ENCODE measurements around the gene CLNK.

CLNK gene

GRCh38 chr4:10684631-10685030, at the start of gene CLNK:
Gene CLNK (minus strand): TSS chr4:10684768. CDS start chr4:10667869, 16,899 bp downstream.
- no peaks in the 10 kb centered on the region for H3K36me3 ChIP-seq (ENCODE audit: control insufficient read depth in 5 of 5, insufficient read depth in 5 of 5, low read length in 5 of 5)
- no peaks in the 10 kb centered on the region for H3K27me3 ChIP-seq (ENCODE audit: control insufficient read depth in 5 of 5, insufficient read depth in 4 of 5, low read length in 5 of 5)
- H3K4me3 ChIP-seq (ENCODE audit: low read depth in 1 of 5, low read length in 5 of 5): no peak within 1 kb of the TSS
- H3K9ac ChIP-seq (ENCODE audit: low read length in 5 of 5): no peak within 1 kb of the TSS
- H3K4me1 ChIP-seq (ENCODE audit: control insufficient read depth in 5 of 5, insufficient read depth in 5 of 5, low read length in 5 of 5): no peaks in the 10 kb centered on the region
- H3K27ac ChIP-seq (ENCODE audit: low read depth, low read length): no peak within 1 kb of the TSS
- no peaks in the 10 kb centered on the region for H3K9me3 ChIP-seq (ENCODE audit: control insufficient read depth in 5 of 5, low read length in 5 of 5)

GRCh38 chr4:10733481-10734062, 49.0 kb upstream of the CLNK start:
- no peak overlapping the region for H3K27ac ChIP-seq (ENCODE audit: low read depth, low read length)
- no peak overlapping the region for H3K4me3 ChIP-seq (ENCODE audit: low read depth in 1 of 5, low read length in 5 of 5)
- H3K36me3 ChIP-seq (ENCODE audit: control insufficient read depth in 5 of 5, insufficient read depth in 5 of 5, low read length in 5 of 5): no peaks in the 10 kb centered on the region
- no peaks in the 10 kb centered on the region for H3K27me3 ChIP-seq (ENCODE audit: control insufficient read depth in 5 of 5, insufficient read depth in 4 of 5, low read length in 5 of 5)
- H3K9ac ChIP-seq (ENCODE audit: low read length in 5 of 5): no peak overlapping the region
- H3K4me1 ChIP-seq (ENCODE audit: control insufficient read depth in 5 of 5, insufficient read depth in 5 of 5, low read length in 5 of 5): no peaks in the 10 kb centered on the region
- no peaks in the 10 kb centered on the region for H3K9me3 ChIP-seq (ENCODE audit: control insufficient read depth in 5 of 5, low read length in 5 of 5)

- Histone ChIP-seq H3K9ac (ENCODE audit: low read length in 5 of 5) (no peak overlapping the region), H3K9me3 (ENCODE audit: control insufficient read depth in 5 of 5, low read length in 5 of 5) (no peaks in the 10 kb centered on the region), H3K36me3 (ENCODE audit: control insufficient read depth in 5 of 5, insufficient read depth in 5 of 5, low read length in 5 of 5) (no peaks in the 10 kb centered on the region), H3K27me3 (ENCODE audit: control insufficient read depth in 5 of 5, insufficient read depth in 4 of 5, low read length in 5 of 5) (no peaks in the 10 kb centered on the region), H3K27ac (ENCODE audit: low read depth, low read length) (no peak overlapping the region), H3K4me1 (ENCODE audit: control insufficient read depth in 5 of 5, insufficient read depth in 5 of 5, low read length in 5 of 5) (no peaks in the 10 kb centered on the region), H3K4me3 (ENCODE audit: low read depth in 1 of 5, low read length in 5 of 5) (no peak overlapping the region)
Observed at GRCh38 chr4:10732914-10733415, 48.4 kb upstream of the CLNK start.

- no peaks in the 10 kb centered on the region for H3K27me3 ChIP-seq (ENCODE audit: control insufficient read depth in 5 of 5, insufficient read depth in 4 of 5, low read length in 5 of 5)
- H3K4me3 ChIP-seq (ENCODE audit: low read depth in 1 of 5, low read length in 5 of 5): no peak overlapping the region
- no peak overlapping the region for H3K27ac ChIP-seq (ENCODE audit: low read depth, low read length)
- H3K9ac ChIP-seq (ENCODE audit: low read length in 5 of 5): no peak overlapping the region
- no peaks in the 10 kb centered on the region for H3K9me3 ChIP-seq (ENCODE audit: control insufficient read depth in 5 of 5, low read length in 5 of 5)
- no peaks in the 10 kb centered on the region for H3K36me3 ChIP-seq (ENCODE audit: control insufficient read depth in 5 of 5, insufficient read depth in 5 of 5, low read length in 5 of 5)
- no peaks in the 10 kb centered on the region for H3K4me1 ChIP-seq (ENCODE audit: control insufficient read depth in 5 of 5, insufficient read depth in 5 of 5, low read length in 5 of 5)
Observed at GRCh38 chr4:10732235-10732913, 47.8 kb upstream of the CLNK start.

GRCh38 chr4:10731690-10732089, 47.1 kb upstream of the CLNK start:
- H3K9me3 ChIP-seq (ENCODE audit: control insufficient read depth in 5 of 5, low read length in 5 of 5): no peaks in the 10 kb centered on the region
- no peak overlapping the region for H3K4me3 ChIP-seq (ENCODE audit: low read depth in 1 of 5, low read length in 5 of 5)
- no peaks in the 10 kb centered on the region for H3K36me3 ChIP-seq (ENCODE audit: control insufficient read depth in 5 of 5, insufficient read depth in 5 of 5, low read length in 5 of 5)
- no peaks in the 10 kb centered on the region for H3K4me1 ChIP-seq (ENCODE audit: control insufficient read depth in 5 of 5, insufficient read depth in 5 of 5, low read length in 5 of 5)
- H3K27ac ChIP-seq (ENCODE audit: low read depth, low read length): no peak overlapping the region
- no peak overlapping the region for H3K9ac ChIP-seq (ENCODE audit: low read length in 5 of 5)
- no peaks in the 10 kb centered on the region for H3K27me3 ChIP-seq (ENCODE audit: control insufficient read depth in 5 of 5, insufficient read depth in 4 of 5, low read length in 5 of 5)

- no peaks in the 10 kb centered on the region for H3K36me3 ChIP-seq (ENCODE audit: control insufficient read depth in 5 of 5, insufficient read depth in 5 of 5, low read length in 5 of 5)
- no peak overlapping the region for H3K4me3 ChIP-seq (ENCODE audit: low read depth in 1 of 5, low read length in 5 of 5)
- no peaks in the 10 kb centered on the region for H3K4me1 ChIP-seq (ENCODE audit: control insufficient read depth in 5 of 5, insufficient read depth in 5 of 5, low read length in 5 of 5)
- H3K9me3 ChIP-seq (ENCODE audit: control insufficient read depth in 5 of 5, low read length in 5 of 5): no peaks in the 10 kb centered on the region
- H3K27ac ChIP-seq (ENCODE audit: low read depth, low read length): no peak overlapping the region
- H3K9ac ChIP-seq (ENCODE audit: low read length in 5 of 5): no peak overlapping the region
- H3K27me3 ChIP-seq (ENCODE audit: control insufficient read depth in 5 of 5, insufficient read depth in 4 of 5, low read length in 5 of 5): no peaks in the 10 kb centered on the region
Observed at GRCh38 chr4:10731162-10731561, 46.6 kb upstream of the CLNK start.

GRCh38 chr4:10730590-10730989, 46.0 kb upstream of the CLNK start:
- Histone ChIP-seq H3K27ac (ENCODE audit: low read depth, low read length) (no peak overlapping the region), H3K4me3 (ENCODE audit: low read depth in 1 of 5, low read length in 5 of 5) (no peak overlapping the region), H3K36me3 (ENCODE audit: control insufficient read depth in 5 of 5, insufficient read depth in 5 of 5, low read length in 5 of 5) (no peaks in the 10 kb centered on the region), H3K4me1 (ENCODE audit: control insufficient read depth in 5 of 5, insufficient read depth in 5 of 5, low read length in 5 of 5) (no peaks in the 10 kb centered on the region), H3K27me3 (ENCODE audit: control insufficient read depth in 5 of 5, insufficient read depth in 4 of 5, low read length in 5 of 5) (no peaks in the 10 kb centered on the region), H3K9me3 (ENCODE audit: control insufficient read depth in 5 of 5, low read length in 5 of 5) (no peaks in the 10 kb centered on the region), H3K9ac (ENCODE audit: low read length in 5 of 5) (no peak overlapping the region)

- Histone ChIP-seq H3K36me3 (ENCODE audit: control insufficient read depth in 5 of 5, insufficient read depth in 5 of 5, low read length in 5 of 5) (no peaks in the 10 kb centered on the region), H3K4me1 (ENCODE audit: control insufficient read depth in 5 of 5, insufficient read depth in 5 of 5, low read length in 5 of 5) (no peaks in the 10 kb centered on the region), H3K9ac (ENCODE audit: low read length in 5 of 5) (no peak overlapping the region), H3K27me3 (ENCODE audit: control insufficient read depth in 5 of 5, insufficient read depth in 4 of 5, low read length in 5 of 5) (no peaks in the 10 kb centered on the region), H3K9me3 (ENCODE audit: control insufficient read depth in 5 of 5, low read length in 5 of 5) (no peaks in the 10 kb centered on the region), H3K27ac (ENCODE audit: low read depth, low read length) (no peak overlapping the region), H3K4me3 (ENCODE audit: low read depth in 1 of 5, low read length in 5 of 5) (no peak overlapping the region)
Observed at GRCh38 chr4:10730019-10730418, 45.5 kb upstream of the CLNK start.

GRCh38 chr4:10729366-10729765, 44.8 kb upstream of the CLNK start:
- H3K36me3 ChIP-seq (ENCODE audit: control insufficient read depth in 5 of 5, insufficient read depth in 5 of 5, low read length in 5 of 5): no peaks in the 10 kb centered on the region

GRCh38 chr4:10728016-10728415, 43.4 kb upstream of the CLNK start:
- Histone ChIP-seq H3K27me3 (ENCODE audit: control insufficient read depth in 5 of 5, insufficient read depth in 4 of 5, low read length in 5 of 5) (no peaks in the 10 kb centered on the region), H3K9ac (ENCODE audit: low read length in 5 of 5) (no peak overlapping the region), H3K4me3 (ENCODE audit: low read depth in 1 of 5, low read length in 5 of 5) (no peak overlapping the region), H3K4me1 (ENCODE audit: control insufficient read depth in 5 of 5, insufficient read depth in 5 of 5, low read length in 5 of 5) (peaks cover 0 to 1% (median 0%) of the 10 kb centered on the region in 5 donors), H3K9me3 (ENCODE audit: control insufficient read depth in 5 of 5, low read length in 5 of 5) (no peaks in the 10 kb centered on the region), H3K36me3 (ENCODE audit: control insufficient read depth in 5 of 5, insufficient read depth in 5 of 5, low read length in 5 of 5) (no peaks in the 10 kb centered on the region), H3K27ac (ENCODE audit: low read depth, low read length) (no peak overlapping the region)

More at GRCh38 chr4:10729366-10729765, 44.8 kb upstream of the CLNK start:
- Histone ChIP-seq H3K9ac (ENCODE audit: low read length in 5 of 5) (no peak overlapping the region), H3K27ac (ENCODE audit: low read depth, low read length) (no peak overlapping the region), H3K27me3 (ENCODE audit: control insufficient read depth in 5 of 5, insufficient read depth in 4 of 5, low read length in 5 of 5) (no peaks in the 10 kb centered on the region), H3K4me1 (ENCODE audit: control insufficient read depth in 5 of 5, insufficient read depth in 5 of 5, low read length in 5 of 5) (no peaks in the 10 kb centered on the region), H3K4me3 (ENCODE audit: low read depth in 1 of 5, low read length in 5 of 5) (no peak overlapping the region), H3K9me3 (ENCODE audit: control insufficient read depth in 5 of 5, low read length in 5 of 5) (no peaks in the 10 kb centered on the region)

Measured in subcutaneous abdominal adipose tissue (tissue), 5 donors.